NK-92 treated with Interleukin-12 subunit alpha and Interleukin-12 subunit beta, amount 100 ng/mL, for 24 hours (cell line): ENCODE data around the gene HMCN1.
"Not testable (repeated sequence)": the region's sequence is repeated elsewhere in the genome, so short reads cannot be mapped to it uniquely, and the experiment has no call there.

Experiments used
- DNase-seq: peaks from one replicate; lab custom pipeline; 2025; lab: John Stamatoyannopoulos, UW

HMCN1 gene

GRCh38 chr1:185741551-185741950 lies 7.4 kb downstream of the HMCN1 start:
- no peak for DNase-seq

DNA sequence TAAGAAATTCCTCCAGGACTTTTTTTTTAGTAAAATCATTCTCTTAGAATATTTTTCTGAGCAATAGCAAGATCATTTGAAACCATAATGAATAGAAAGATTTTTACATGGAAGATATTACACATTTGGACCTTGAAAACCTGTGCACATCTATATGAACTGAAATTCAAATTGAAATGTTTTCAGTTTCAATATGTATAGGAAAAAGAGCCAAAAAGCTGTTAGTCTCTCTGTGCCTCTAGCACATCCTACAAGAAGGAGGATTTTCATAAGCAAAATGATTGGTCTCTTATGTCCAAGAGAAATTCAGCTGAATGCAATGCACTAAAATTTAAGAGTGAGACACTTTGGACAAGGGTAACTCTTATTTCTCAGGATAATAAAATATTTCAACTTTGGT lies 8.2 kb downstream of the HMCN1 start:
- no peak for DNase-seq

DNA sequence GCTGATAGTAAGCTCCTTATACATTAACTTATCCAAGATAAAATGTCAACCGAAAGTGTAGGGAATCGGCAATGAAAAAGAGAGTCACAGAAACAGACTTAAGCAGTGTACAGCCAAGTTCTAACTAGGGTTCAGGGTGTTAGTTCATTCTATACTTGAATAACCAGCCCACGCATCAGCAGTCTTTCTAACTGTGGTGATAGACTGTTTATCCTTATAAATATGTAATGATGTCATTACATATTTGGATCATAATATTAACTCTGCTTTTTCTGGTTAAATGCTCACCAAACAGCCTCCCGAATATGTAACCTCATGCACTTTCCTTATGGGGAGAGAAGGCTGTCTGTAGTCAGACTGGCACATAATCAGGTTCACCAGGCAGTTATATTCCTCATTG lies 11.0 kb downstream of the HMCN1 start:
- no peak for DNase-seq

GRCh38 chr1:185759061-185759460 lies 24.9 kb downstream of the HMCN1 start:
- no peak for DNase-seq

DNA sequence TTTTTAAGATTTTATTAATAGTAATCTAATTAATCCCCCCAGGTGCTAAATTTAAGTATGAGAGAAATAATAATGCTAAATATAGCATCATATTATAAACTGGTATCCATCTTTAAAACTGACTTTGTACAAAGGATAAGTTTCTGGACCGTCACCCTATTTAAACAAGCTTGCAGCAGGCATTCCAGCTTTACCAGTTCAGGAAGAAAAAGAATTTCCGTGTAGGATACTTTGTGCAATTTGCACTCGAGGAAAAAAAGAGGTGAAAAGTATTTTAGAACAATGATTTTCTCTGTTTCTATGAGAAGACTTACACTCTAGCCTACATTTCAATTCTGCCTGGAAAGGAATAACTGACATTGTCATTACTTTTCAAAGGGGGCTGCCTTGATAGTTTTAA lies 27.6 kb downstream of the HMCN1 start:
- no peak for DNase-seq

- no peak for DNase-seq
These were observed 33.4 kb downstream of the HMCN1 start for GRCh38 chr1:185767508-185768120.

GRCh38 chr1:185768371-185768770 lies 34.2 kb downstream of the HMCN1 start:
- no peak for DNase-seq

DNA sequence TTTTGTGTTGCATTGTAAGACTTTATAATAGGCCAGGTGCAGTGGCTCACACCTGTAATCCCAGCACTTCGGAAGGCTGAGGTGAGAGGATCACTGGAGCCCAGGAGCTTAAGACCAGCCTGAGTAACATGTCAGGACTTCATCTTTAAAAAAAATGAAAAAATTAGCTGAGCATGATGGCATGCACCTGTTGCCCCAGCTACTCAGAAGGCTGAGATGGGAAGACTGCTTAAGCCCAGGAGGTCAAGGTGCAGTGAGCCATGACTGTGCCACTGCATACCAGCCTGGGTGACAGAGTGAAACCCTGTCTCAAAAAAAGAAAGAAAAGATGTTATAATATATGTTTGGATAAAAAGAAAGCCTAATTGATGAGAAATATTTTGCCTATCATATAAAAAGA lies 34.9 kb downstream of the HMCN1 start:
- no peak for DNase-seq

DNA sequence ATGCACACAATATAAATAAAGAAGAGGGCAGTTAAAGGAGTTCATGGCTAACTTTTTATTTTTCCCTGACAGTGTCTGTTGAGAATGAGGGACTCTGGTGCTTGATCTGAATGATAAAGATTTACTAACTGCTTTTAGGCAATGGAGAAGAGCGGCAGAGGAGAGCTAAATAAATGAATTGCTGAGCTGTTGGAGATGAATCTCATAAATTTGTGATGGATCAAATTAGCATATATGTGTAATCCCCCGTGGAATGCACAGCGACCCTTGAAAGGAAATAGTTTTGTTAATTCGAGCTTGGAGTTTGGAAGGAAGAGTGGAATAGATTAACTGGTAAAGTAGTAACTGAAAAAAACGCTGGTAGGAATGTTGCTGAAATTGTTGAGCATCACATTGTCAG lies 40.2 kb downstream of the HMCN1 start:
- no peak for DNase-seq

GRCh38 chr1:185775501-185775900 lies 41.3 kb downstream of the HMCN1 start:
- no peak for DNase-seq

DNA sequence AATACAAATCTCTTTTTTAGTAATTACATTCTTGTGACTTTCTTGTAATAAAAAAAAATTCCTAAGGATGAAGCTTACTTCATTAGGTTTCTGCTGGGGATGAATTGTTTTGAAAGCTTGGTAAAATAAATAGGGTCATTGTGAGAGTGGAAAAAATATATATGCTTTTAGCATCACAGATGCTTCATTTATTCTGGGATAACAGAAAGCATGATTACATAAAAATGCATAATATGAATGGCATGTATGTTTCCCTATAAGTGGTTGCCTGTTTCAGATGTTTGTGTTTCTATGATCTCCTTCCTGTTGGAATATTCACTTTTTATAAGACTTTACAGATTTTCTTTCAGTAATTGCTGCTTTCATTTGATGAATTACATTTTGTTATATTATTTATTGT lies 42.3 kb downstream of the HMCN1 start:
- DNase-seq = no peak

- not testable (repeated sequence) for DNase-seq
These were observed 49.7 kb downstream of the HMCN1 start for GRCh38 chr1:185783860-185784259.

DNA sequence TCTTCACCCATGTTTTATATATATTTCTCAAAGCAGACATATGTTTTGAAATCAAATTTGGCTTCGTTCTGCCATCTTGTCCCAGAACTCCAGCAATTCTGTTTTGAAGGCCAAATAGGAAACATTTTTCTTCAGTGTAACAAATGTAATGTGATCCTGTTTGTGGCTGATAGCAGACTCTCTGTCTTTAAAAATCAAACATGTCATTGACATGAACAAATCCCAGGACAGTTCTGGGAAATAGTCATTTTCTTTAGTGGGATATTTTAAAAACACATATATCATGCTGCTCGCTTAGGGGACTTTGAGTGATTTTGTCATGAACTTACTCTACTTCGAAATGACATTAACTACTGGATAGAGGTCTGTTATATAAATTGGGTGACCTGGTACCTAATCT lies 51.4 kb downstream of the HMCN1 start:
- DNase-seq = no peak

GRCh38 chr1:185786524-185786923 lies 52.3 kb downstream of the HMCN1 start:
- DNase-seq = no peak

DNA sequence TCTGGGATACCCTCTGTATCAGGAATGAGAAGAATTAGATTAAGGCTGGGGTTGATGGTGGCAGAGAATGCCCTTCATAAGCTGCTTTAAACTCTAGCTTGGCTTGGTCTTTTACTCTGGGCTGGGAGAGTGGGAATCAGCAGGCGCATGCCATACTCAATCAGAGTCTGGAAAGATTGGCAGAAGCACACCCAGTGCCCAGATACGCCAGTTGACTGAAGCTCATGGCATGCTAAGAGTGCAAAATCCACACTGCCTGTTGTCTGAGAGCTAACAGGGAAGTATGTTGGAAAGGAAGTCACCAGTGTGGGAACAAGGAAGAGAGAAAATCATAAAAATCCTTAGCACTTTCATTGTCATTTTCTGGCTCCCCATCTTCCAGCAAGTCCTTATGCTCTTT lies 53.0 kb downstream of the HMCN1 start:
- DNase-seq = no peak

GRCh38 chr1:185788386-185788785 lies 54.2 kb downstream of the HMCN1 start:
- no peak for DNase-seq

DNA sequence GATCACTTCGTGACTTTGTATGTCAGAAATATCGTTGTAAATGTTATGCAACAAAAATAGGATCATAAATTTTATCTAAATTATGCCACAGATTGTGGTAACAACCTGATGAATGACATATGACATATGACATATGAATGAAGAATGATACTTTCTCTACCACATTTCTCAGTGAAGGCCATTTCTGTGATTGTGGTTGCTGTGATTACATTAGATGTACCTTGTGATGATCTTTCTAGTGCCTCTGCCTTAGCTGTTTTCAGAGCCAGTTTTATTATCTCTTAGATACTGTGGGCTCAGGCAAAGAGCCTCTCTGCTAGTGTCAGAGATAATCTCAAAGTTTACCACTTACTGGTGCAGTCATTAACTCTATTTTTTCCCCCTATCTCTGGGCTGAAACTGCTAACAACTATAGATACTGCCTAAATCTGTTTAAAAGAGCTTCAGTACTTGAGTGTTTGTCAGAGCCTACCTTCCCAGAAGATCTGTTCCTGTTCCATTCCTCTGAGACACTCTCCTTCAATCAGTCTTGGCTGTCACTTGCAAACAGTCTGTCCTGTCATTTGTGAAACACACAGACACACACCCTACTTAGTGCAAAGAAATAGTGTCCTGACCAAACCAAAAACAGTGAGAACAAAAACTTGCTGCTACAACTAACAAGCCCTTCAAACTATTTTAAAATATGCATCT lies 55.5 kb downstream of the HMCN1 start:
- DNase-seq = no peak

GRCh38 chr1:185790194-185790735 lies 56.1 kb downstream of the HMCN1 start:
- DNase-seq = no peak

DNA sequence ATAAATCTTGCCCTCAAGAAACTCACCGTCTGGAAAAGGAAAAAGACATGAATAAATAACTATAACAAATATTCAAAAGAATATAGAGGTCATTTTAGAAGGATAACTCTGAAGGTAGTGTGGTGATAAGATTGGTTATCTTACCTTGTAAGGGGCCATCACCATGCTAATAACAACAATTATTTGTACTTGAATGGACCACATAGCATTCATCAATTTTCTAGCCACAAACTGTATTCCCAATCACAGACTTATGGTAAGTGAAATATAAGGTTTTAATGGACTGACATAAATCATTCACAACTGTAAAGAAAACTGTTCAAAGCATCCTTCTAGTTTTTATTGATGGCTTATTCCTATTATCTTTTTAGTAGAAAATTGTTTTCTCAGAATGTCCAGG lies 57.8 kb downstream of the HMCN1 start:
- DNase-seq = no peak

- not testable (repeated sequence) for DNase-seq
These were observed 60.3 kb downstream of the HMCN1 start for GRCh38 chr1:185794495-185794894.

- no peak for DNase-seq
These were observed 61.0 kb downstream of the HMCN1 start for GRCh38 chr1:185795181-185795580.

GRCh38 chr1:185798505-185798904 lies 64.3 kb downstream of the HMCN1 start:
- no peak for DNase-seq

DNA sequence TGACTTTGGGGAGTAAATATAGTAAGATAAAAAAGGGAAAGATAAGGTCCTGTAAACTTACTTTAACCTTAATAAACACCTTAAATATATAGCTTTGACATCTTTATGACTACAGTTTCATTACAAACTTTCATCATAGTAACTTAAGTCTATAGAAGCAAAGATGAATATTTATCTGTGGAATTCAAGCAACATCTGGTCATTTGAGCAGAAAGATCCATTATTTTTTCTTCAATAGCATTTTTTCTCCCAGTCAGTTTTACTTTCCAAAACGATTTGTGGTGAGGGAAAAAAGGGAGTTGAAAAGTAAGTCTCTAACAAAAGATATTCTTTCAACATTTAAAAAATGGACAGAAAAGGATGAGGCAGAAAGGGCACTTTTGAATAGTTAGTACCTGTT lies 69.0 kb downstream of the HMCN1 start:
- no peak for DNase-seq

DNA sequence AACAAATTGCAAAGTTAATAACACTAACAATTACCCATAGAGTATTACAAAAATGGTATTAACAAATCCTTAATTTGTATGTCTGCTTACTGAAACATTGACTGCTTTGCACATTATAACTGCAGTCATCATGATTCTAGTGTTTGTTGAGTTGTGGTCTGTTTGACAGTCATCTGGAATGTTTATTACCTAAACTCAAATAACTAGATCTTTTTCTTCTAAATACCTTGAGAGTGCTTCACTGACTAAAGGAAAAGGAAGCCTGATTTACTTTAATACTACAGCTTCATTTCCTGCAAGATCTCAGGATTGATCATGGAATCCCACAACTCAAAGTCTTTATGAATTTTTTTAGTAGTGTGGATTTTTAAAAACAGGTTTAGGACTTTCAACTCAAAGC lies 70.0 kb downstream of the HMCN1 start:
- DNase-seq = no peak
